ENCODE measurements around the gene USP13.

GRCh38 chr3:179717219-179717618 lies 64.4 kb downstream of the USP13 start:
- TF ChIP-seq EZH2 (IDR thresholded peaks at IDR 0.05; ENCODE audit: borderline replicate concordance, low read depth, low read length, severe bottlenecking) (no peak), CTCF (IDR thresholded peaks at IDR 0.05; ENCODE audit: extremely low read depth in 1 of 2, insufficient read depth in 1 of 2, low read depth in 1 of 2, low read length in 2 of 2) (no peak)

Data from endothelial cell of umbilical vein (primary cell).